ENCODE measurements around the gene TRIB2.

DNA sequence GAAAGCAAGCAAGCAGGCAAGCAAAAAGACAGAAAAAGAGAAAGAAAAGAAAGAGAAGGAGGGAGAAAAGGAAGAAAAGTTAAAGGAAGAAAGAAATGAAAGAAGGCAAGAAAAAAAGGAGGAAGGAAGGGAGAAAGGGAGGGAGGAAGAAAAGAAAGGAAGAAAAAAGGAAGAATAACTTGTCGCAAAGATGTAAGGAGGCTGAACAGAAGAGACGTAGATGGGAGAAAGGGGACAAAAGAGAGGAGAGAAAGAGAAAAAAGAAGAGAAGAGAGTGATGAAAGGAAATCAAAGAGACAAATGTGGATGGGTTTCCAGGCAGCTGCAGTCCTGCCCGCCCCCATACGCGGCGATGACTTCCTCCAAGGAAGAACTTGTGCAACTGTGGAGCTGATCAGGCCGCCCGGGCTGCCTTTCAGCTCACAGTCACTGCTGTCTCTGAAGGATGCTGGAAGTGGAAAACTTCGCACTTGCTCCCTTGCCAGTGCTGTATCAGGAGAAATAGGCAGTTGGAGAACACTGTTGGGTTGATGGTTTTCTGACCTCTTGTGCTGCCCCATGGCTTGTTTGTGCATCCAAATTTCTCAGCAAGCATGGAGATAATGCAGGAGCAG is 52.9 kb downstream of the TRIB2 start:
- TF ChIP-seq POLR2AphosphoS5 (IDR thresholded peaks at IDR 0.05; ENCODE audit: low read depth, low read length): no peak
- TF ChIP-seq SIN3A (IDR thresholded peaks at IDR 0.05; ENCODE audit: borderline replicate concordance, insufficient read depth, low read length): no peak
- no peak for TF ChIP-seq TAF1 (IDR thresholded peaks at IDR 0.05; ENCODE audit: borderline replicate concordance, insufficient read depth, low read length)
